GM21423 (cell line): Measurements from ENCODE around the gene STAT3.
"Not testable (repeated sequence)": the region's sequence is repeated elsewhere in the genome, so short reads cannot be mapped to it uniquely, and the experiment has no call there.

Experiments
- ATAC-seq: cut with Tn5 transposase; IDR thresholded peaks from one replicate; pipeline ENCODE4 v1.9.1; 2021; ENCODE audit warnings: mild to moderate bottlenecking, moderate library complexity; ENCODE audit not compliant: unreplicated experiment

Gene STAT3

GRCh38 chr17:42303694-42304093 is 84.5 kb downstream of the STAT3 start:
- ATAC-seq, result no peak

DNA sequence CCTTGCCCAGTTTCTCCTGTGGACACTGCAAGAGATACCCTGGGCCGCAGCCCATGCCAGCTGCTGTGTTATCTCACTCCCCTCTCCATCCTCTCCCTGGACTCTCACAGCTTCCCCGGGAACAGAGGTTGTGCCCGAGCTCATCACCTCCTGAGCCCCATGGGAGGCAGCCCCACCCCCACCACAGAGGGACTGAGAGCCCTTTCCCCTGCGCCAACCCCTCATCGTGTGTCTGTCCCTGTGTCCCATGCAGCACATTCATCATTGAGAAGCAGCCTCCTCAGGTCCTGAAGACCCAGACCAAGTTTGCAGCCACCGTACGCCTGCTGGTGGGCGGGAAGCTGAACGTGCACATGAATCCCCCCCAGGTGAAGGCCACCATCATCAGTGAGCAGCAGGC is 87.2 kb downstream of the STAT3 start:
- ATAC-seq, result no peak

GRCh38 chr17:42299913-42300312 is 88.3 kb downstream of the STAT3 start:
- ATAC-seq, result not testable (repeated sequence)

GRCh38 chr17:42299361-42299760 is 88.9 kb downstream of the STAT3 start:
- ATAC-seq, result not testable (repeated sequence)

DNA sequence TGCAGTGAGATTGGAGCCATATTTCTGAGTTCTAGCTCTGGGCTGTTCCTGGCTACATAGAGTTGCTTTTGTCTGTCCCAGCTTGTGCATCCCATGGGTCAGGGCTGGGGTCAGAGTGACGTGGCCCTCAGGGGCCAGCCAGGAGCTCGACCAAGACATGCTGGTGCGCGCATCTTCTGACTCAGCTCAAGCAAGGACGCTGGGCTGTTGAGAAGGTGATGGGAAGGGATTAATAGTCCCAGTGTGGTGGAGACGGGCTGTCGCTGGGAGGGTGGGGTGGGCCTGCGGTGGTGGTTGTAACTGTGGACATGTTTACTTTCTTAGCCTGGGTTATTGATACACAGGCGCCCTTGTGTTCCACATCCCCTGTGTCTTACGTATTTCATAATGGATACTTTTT is 90.5 kb downstream of the STAT3 start:
- ATAC-seq, result not testable (repeated sequence)

DNA sequence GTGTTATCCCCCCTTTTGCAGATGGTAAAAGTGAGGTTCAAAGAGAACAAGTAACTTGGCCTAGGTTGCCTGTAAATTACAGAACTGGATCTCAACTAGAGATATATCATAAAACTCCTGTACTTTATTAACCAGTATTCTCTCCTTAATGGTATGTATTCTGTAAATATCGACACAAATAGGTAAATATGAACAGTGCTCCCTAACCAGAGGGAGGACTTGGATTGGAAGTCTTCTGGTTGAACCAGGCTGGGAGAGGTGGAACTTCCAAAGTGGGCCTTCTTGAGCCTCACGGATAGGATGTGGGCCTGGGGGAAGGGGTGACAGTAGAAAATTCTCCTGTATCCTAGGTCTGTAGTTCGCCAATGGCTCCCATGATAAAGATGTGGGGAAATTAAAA is 92.2 kb downstream of the STAT3 start:
- ATAC-seq, result no peak

- ATAC-seq, result no peak
Measured at GRCh38 chr17:42294469-42295398, 93.5 kb downstream of the STAT3 start.

DNA sequence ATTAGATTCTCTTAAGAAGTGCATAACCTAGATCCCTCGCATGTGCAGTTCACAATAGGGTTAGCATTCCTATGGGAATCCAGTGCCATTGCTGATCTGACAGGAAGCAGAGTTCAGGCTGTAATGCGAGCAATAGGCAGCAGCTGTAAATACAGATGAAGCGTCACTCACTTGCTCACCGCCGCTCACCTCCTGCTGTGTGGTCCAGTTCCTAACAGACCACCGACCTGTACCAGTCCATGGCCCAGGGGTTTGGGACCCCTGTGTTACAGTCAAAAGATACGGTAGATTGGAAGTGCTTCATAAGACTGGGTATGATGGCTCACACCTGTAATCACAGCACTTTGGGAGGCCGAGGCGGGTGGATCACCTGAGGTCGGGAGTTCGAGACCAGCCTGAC is 97.1 kb downstream of the STAT3 start:
- no peak for ATAC-seq

- ATAC-seq, result no peak
Measured at GRCh38 chr17:42290577-42290976, 97.7 kb downstream of the STAT3 start.

DNA sequence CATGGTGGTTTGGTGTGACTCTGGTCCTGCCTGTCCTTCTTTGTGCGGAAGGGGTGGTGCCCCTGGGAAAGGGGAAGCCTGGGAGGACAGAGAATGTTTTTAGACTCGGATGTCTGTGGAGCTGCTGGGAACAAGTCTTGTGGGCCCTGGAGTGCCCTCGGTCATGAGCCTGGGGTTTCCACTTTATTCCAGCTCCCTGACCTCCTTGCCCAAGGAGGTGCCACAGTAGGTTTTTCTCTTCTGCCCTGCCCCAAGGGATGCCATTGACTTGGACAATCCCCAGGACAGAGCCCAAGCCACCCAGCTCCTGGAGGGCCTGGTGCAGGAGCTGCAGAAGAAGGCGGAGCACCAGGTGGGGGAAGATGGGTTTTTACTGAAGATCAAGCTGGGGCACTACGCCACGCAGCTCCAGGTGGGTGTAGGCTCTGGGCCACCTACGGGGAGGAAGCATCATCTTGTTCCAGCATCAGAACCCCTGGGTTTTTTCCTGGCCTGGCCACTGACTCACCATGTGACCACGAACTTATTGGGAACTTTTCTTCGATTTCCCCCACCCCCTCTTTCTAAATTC is 98.5 kb downstream of the STAT3 start:
- ATAC-seq, result no peak

GRCh38 chr17:42288803-42289610 is 99.2 kb downstream of the STAT3 start:
- ATAC-seq, result peak; percentile 13

DNA sequence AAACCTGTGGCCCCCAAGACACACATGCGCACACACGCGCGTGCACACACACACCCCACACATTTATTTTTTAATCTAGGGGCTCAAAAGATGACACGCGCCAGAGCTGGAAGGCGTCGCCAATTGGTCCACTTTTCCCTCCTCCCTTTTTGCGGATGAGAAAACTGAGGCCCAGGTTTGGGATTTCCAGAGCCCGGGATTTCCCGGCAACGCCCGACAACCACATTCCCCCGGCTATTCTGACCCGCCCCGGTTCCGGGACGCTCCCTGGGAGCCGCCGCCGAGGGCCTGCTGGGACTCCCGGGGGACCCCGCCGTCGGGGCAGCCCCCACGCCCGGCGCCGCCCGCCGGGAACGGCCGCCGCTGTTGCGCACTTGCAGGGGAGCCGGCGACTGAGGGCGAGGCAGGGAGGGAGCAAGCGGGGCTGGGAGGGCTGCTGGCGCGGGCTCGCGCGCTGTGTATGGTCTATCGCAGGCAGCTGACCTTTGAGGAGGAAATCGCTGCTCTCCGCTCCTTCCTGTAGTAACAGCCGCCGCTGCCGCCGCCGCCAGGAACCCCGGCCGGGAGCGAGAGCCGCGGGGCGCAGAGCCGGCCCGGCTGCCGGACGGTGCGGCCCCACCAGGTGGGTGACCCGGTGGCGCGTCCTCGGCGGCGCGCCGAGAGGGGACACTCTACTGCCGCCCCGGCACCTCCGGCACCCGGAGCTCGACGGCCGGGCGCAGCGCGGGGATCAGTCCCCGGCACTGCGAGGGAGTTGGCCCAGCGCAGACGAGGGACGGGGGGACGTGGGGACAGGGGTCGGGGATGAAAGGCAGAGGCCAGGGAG is 100.1 kb downstream of the STAT3 start, which contains the start of gene STAT5A:
Gene STAT5A (plus strand): TSS at position 522 of the 826 bp plus-strand sequence. CDS start 914 bp downstream, outside the sequence.
- ATAC-seq, result peak; percentile 45

DNA sequence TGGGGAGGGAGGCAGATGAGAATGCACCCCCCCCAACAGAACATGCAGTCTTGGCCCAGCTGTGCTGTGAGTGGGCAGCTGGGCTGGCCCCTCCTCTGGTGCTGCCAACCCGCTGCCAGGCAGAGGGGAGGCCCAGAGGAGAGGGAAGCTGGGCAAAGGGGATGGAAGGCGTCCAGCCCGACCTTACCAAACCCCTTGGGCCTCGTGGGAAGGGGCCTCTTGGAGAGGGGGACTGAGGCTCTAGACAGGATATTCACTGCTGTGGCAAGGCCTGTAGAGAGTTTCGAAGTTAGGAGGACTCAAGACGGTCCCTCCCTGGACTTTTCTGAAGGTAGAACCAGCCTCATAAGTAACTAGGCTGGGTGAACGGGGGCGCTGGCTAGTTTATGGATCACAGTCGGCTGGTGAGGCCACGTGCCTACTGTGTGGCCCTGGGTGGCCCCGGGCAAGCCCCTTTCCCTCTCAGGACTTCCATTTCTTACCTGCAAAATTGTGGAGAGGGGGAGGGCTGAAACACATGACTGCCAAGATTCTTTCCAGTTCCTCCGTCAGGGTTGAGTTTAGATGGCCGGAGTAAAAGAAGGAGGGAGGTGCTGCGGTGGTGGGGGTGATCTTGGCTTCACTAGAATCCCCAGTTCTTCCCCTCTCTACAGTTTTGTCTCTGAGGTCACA is 100.8 kb downstream of the STAT3 start:
- ATAC-seq, result peak; percentile 19

DNA sequence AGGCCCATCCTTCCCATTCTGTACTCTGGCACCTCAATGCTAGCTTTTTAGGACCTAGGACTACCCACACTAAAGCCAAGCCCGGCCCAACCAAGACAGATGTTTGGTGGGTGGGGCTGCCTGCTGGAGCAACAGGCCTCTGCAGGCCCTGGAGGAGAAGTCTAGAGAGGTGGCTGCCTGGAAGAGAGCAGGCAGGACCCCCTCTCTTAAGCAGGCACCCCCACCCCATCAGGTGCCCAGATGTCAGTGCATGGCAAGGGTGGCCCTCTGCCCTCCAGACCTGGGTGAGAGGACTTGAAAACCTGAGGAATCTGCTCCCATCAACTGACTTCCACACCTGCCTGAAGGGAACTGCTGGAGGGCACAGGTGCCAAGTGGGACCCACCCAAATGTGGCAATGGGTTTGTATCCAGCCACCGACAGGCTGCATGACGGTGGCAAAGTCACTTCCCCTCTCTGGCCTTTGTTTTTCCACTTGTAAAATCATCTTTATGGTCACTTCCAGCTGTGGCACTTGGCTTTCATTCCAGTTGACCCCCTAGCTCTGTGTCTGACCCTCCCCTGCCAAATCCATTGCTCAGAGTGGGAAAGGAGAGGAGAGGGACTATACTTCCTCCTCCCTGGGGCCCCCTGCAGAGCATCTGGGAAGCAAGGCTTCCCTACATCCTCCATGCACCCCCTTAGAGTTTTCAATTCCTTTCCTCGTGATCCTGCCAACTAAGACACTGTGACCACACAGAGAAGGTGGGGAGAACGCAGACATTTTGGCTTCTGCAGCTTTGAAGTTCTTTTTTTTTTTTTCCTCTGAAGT is 101.6 kb downstream of the STAT3 start:
- no peak for ATAC-seq

- ATAC-seq, result no peak
Measured at GRCh38 chr17:42285346-42286050, 102.7 kb downstream of the STAT3 start.

GRCh38 chr17:42284566-42284965 is 103.7 kb downstream of the STAT3 start:
- no peak for ATAC-seq

GRCh38 chr17:42284024-42284369 is 104.2 kb downstream of the STAT3 start:
- no peak for ATAC-seq

DNA sequence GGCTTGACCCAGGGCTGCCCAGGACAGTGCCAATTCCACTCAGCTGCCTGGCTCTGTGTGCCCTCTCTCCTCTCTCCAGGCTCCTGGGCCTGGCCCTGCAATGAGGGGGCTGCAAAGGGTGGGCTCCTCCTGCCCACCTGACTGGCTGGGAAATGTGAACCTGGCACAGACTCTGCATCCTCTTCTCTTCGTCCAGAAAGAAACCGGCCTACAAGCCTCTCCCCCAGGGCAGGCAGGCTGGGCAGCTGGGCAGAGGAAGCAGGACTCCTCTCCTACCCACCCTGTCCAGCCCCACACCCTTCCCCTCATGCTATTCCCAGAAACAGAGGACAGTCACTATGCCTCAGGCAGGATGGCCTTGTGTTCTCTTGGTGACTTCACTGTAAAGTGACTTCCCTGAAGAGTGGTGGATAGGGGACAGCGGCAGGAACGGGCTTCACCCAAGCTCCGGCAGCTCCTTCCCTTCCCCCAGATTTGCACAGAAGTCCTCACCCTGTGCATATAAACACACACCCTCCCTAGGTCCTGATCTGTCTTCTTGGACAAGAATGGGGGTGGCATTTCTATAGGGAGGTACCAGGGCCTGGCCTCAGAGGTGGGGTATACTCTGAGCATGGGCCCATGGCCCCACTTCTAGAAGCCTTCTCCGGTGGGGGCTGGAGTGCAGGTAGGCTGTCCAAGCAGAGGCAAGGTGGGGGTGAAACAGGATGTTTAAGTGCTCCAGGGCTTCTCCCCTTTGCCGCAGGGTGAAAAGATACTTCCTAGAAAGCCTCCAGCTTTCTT is 104.8 kb downstream of the STAT3 start:
- ATAC-seq, result no peak
